ENCODE results near the gene INSIG1. TPM values are rescaled to one million over a fixed set of nuclear protein-coding genes. Genes with fewer than 3 reads are reported as not detected.
A peak's percentile ranks its signal among the peaks of the same experiment; 100 is the strongest.

The INSIG1 gene
- 100 to 1,000 TPM; 118 to 204 TPM for total RNA-seq
- 100 to 1,000 TPM; 182 to 219 TPM for polyA plus RNA-seq

GRCh38 chr7:155297517-155298287 lies at the start of gene INSIG1:
Gene INSIG1, plus strand, starts transcription at chr7:155297878. Its CDS starts 408 bp downstream, at chr7:155298286.
- H3K27me3 ChIP-seq (ENCODE audit: control insufficient read depth in 4 of 4, insufficient read depth in 4 of 4, low read length in 3 of 4) = no peaks in the 10 kb centered on the region
- peaks cover 0 to 16% (median 11%) of the 10 kb centered on the region in 4 donors for H3K36me3 ChIP-seq (ENCODE audit: control insufficient read depth in 4 of 4, insufficient read depth in 3 of 4, low read depth in 1 of 4, low read length in 3 of 4)
- H3K9ac ChIP-seq (ENCODE audit: low read depth in 1 of 2, low read length in 2 of 2) = peak within 1 kb of the TSS; percentile 90 to 92
- DNase-seq (ENCODE audit: low spot score) = peak; percentile 96
- TF ChIP-seq HNF4A (conservative IDR thresholded peaks at IDR 0.05) (no peak), TAF1 (conservative IDR thresholded peaks at IDR 0.05) (no peak), RAD21 (IDR thresholded peaks at IDR 0.05) (no peak), ZBTB33 (IDR thresholded peaks at IDR 0.05) (no peak), NR2F2 (IDR thresholded peaks at IDR 0.05) (no peak), HNF4G (IDR thresholded peaks at IDR 0.05) (no peak), EGR1 (IDR thresholded peaks at IDR 0.05; ENCODE audit: low read depth in 2 of 2) (no peak), REST (IDR thresholded peaks at IDR 0.05) (no peak), YY1 (IDR thresholded peaks at IDR 0.05) (no peak), RXRA (IDR thresholded peaks at IDR 0.05) (no peak), ATF3 (IDR thresholded peaks at IDR 0.05) (no peak), CTCF (IDR thresholded peaks at IDR 0.05; ENCODE audit: low read depth, low read length, missing input control) (no peak), JUND (IDR thresholded peaks at IDR 0.05) (no peak), FOXA2 (IDR thresholded peaks at IDR 0.05) (no peak), FOXA1 (IDR thresholded peaks at IDR 0.05) (no peak), SP1 (IDR thresholded peaks at IDR 0.05) (no peak)
- H3K27ac ChIP-seq (ENCODE audit: low read depth in 1 of 2, low read length in 2 of 2) = peak within 1 kb of the TSS; percentile 97 to 98
- no peaks in the 10 kb centered on the region for H3K9me3 ChIP-seq (ENCODE audit: control insufficient read depth in 4 of 4, low read length in 3 of 4)
- peaks cover 2 to 42% (median 11%) of the 10 kb centered on the region in 4 donors for H3K4me1 ChIP-seq (ENCODE audit: control insufficient read depth in 4 of 4, insufficient read depth in 4 of 4, low read length in 3 of 4)
- WGBS = 1% methylated on average over 111 of the region's 111 CpGs
- H3K4me3 ChIP-seq (ENCODE audit: low read depth in 1 of 3, low read length in 3 of 3) = peak within 1 kb of the TSS; percentile 75 to 85 (median 75)

Data from liver (tissue), 9 donors.